Heart left ventricle (tissue), 16 donors: ENCODE results near the gene CHN1. TPM values are rescaled to one million over a fixed set of nuclear protein-coding genes. Genes with fewer than 3 reads are reported as not detected.

Source experiments
- ATAC-seq, 4 donors: fragments of 200-7000 bp; cut with Tn5 transposase; one replicate each; pipeline ENCODE4 v1.9.1; 2020 to 2022; ENCODE audit warnings: moderate library complexity in 4 of 4, mild to moderate bottlenecking in 3 of 4, moderate number of reproducible peaks in 1 of 4
- DNase-seq, 5 donors: peaks; one replicate each; pipeline ENCODE4 v3.0.0-alpha.2; 2020
- H3K27ac ChIP-seq, 12 donors: fragments of 200-600 bp; sonication (generic) in 4 of 12; one replicate each; pipeline versions ENCODE4 v1.5.0 to v1.8.0; 2016 to 2022; ENCODE audit warnings: mild to moderate bottlenecking in 2 of 12
- H3K27me3 ChIP-seq, 9 donors: fragments of 200-600 bp; sonication (generic) in 2 of 9; one replicate each; pipeline versions ENCODE4 v1.5.1 to v1.8.0; 2016 to 2022; ENCODE audit warnings: mild to moderate bottlenecking in 3 of 9
- H3K36me3 ChIP-seq, 9 donors: fragments of 200-600 bp; sonication (generic) in 2 of 9; one replicate each; pipeline versions ENCODE4 v1.5.0 to v1.8.0; 2018 to 2022; ENCODE audit warnings: mild to moderate bottlenecking in 2 of 9
- H3K4me1 ChIP-seq, 12 donors: fragments of 200-600 bp; sonication (generic) in 4 of 12; one replicate each; pipeline versions ENCODE4 v1.5.0 to v1.8.0; 2016 to 2022; ENCODE audit warnings: mild to moderate bottlenecking in 3 of 12
- H3K4me3 ChIP-seq, 12 donors: fragments of 200-600 bp; sonication (generic) in 4 of 12; one replicate each; pipeline versions ENCODE4 v1.5.0 to v1.8.0; 2017 to 2022; ENCODE audit warnings: mild to moderate bottlenecking in 9 of 12, moderate library complexity in 4 of 12
- H3K9me3 ChIP-seq, 12 donors: fragments of 200-600 bp; sonication (generic) in 4 of 12; one replicate each; pipeline versions ENCODE4 v1.5.0 to v1.8.0; 2016 to 2022; ENCODE audit warnings: mild to moderate bottlenecking in 1 of 12
- POLR2A ChIP-seq, 2 donors: fragments of 450-650 bp; IDR thresholded peaks; one replicate each; pipeline ENCODE4 v1.6.1; 2017; ENCODE audit warnings: antibody characterized with exemption in 2 of 2, mild to moderate bottlenecking in 2 of 2, moderate library complexity in 2 of 2
- WGBS, 4 donors: extraction: QIAGEN DNeasy Blood & Tissue Kit in 2 of 4; methylation state at CpG; one replicate each; pipeline versions ENCODE4 v1.1.5 to v1.1.7; 2013 to 2018; 5-methylcytosine and 5-hydroxymethylcytosine counted together
- intact Hi-C, 10 donors: fragments of 100-400 bp; cut with DNase I; formaldehyde crosslinking; loops; one replicate each; pipeline versions ENCODE4 v1.11.1 to v1.14.2; 2022
- polyA plus RNA-seq, 2 donors: library from polyadenylated mRNA; stranded (reverse); fragments of 200-250 nt; gene quantifications; one replicate each; pipeline ENCODE4 v1.2.3, GENCODE V29; 2013
- total RNA-seq, 9 donors: library from RNA; depleted of rRNA in 2 of 9; stranded (reverse); fragments of >200 nt in 2 of 9; fragmentation: NEBNext Ultra II Directional in 3 of 9; extraction: Animal tissue kit (Norgen Biotek cat#: 25700) in 3 of 9; gene quantifications; one replicate each; pipeline versions ENCODE4 v1.1.0 to v1.2.4, GENCODE V29; 2016 to 2023
- TF ChIP-seq, protein P1 (sequence below), 12 donors: fragments of 200-600 bp; sonication (generic) in 4 of 12; IDR thresholded peaks; one replicate each; pipeline versions ENCODE4 v1.5.0 to v1.8.0; 2018 to 2022; ENCODE audit warnings: antibody characterized with exemption in 12 of 12, mild to moderate bottlenecking in 5 of 12
- donor health status: ischemic (EF 13 %, LVEDD 7.1; RV severe dilation, severe dysfunction).
- donor health status: healthy with polysubstance abuse.
- donor health status: DM: no; HTN: yes; CAD: no.
- donor health status: DM: no; HTN: no; CAD: no.
- donor health status: ischemic (EF 25% LVEDD 6.9; RV normal size, moderate dysfunction).
- donor health status: ischemic (EF 25% LVEDD 5.7; RV mildly dilated, moderate dysfunction).
- donor health status: healthy.
- donor health status: DM: yes; HTN: yes; CAD: no.
- donor health status: ischemic (EF 35%, LVEDD 5.7; RV mildly dilated, moderate dysfunction).
- donor health status: nonischemic (EF 11% LVEDD 7.7; RV severe dilation, severe dysfunction).
- donor health status: DM: yes; HTN: yes; CAD: no.
- donor health status: PGD.
- donor health status: ischemic (EF 29% LVEDD 5.4; RV normal size, mild dysfunction).
- donor health status: nonischemic (EF 23%, LVEDD 6.1; RV moderate dilation, normal function).

CHN1 gene
- total and polyA plus RNA-seq, 11 donors: 6.9 to 24.3 (median 19.2) TPM

DNA sequence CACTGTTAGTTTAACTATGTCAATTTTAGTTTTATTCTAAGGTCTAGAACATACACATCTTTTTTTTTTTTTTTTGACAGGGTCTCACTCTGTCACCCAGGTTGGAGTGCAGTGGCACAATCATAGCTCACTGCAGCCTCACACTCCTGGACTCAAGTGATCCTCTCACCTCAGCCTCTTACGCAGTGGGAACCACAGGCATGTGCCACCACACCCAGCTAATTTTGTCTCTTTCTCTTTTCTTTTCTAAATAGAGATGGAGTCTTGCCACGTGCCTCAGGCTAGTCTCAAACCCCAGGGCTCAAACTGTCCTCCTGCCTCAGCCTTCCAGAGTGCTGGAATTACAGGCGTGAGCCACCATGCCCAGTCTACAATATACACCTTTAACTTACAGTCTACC lies 171.4 kb downstream of the CHN1 start:
- TF ChIP-seq, protein P1, sequence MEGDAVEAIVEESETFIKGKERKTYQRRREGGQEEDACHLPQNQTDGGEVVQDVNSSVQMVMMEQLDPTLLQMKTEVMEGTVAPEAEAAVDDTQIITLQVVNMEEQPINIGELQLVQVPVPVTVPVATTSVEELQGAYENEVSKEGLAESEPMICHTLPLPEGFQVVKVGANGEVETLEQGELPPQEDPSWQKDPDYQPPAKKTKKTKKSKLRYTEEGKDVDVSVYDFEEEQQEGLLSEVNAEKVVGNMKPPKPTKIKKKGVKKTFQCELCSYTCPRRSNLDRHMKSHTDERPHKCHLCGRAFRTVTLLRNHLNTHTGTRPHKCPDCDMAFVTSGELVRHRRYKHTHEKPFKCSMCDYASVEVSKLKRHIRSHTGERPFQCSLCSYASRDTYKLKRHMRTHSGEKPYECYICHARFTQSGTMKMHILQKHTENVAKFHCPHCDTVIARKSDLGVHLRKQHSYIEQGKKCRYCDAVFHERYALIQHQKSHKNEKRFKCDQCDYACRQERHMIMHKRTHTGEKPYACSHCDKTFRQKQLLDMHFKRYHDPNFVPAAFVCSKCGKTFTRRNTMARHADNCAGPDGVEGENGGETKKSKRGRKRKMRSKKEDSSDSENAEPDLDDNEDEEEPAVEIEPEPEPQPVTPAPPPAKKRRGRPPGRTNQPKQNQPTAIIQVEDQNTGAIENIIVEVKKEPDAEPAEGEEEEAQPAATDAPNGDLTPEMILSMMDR (IDR thresholded peaks at IDR 0.05): no peak
- TF ChIP-seq POLR2A (IDR thresholded peaks at IDR 0.05): no peak
- peaks cover 0 to 21% (median 14%) of the 10 kb centered on the region in 12 donors for H3K4me1 ChIP-seq
- intact Hi-C loops: no loop called here
- 96 to 99% (median 97%) methylated on average over 3 of the region's 3 CpGs for WGBS, 4 donors
- DNase-seq (no peak), ATAC-seq (no peak)
- no peak overlapping the region for H3K27ac ChIP-seq
- H3K27me3 ChIP-seq: no peaks in the 10 kb centered on the region
- H3K4me3 ChIP-seq: no peak overlapping the region
- H3K36me3 ChIP-seq: no peaks in the 10 kb centered on the region
- peaks cover 0 to 15% (median 0%) of the 10 kb centered on the region in 12 donors for H3K9me3 ChIP-seq

- DNase-seq: no peak
- Histone ChIP-seq H3K27me3 (no peaks in the 10 kb centered on the region), H3K9me3 (peaks cover 0 to 11% (median 0%) of the 10 kb centered on the region in 12 donors), H3K36me3 (no peaks in the 10 kb centered on the region), H3K4me1 (peaks cover 0 to 40% (median 35%) of the 10 kb centered on the region in 12 donors), H3K27ac (no peak overlapping the region), H3K4me3 (no peak overlapping the region)
- TF ChIP-seq, protein P1 (IDR thresholded peaks at IDR 0.05): no peak
- no peak for TF ChIP-seq POLR2A (IDR thresholded peaks at IDR 0.05)
- intact Hi-C loops: no loop called here
- ATAC-seq: peak in 1 of 4 donors; percentile 38
- whole genome bisulfite sequencing, 4 donors: 93 to 97% (median 96%) methylated on average over 6 of the region's 6 CpGs
Observed at GRCh38 chr2:174830561-174830960, 174.6 kb downstream of the CHN1 start.

GRCh38 chr2:174829550-174829949 lies 175.6 kb downstream of the CHN1 start:
- ATAC-seq (peak in 1 of 4 donors; percentile 34), DNase-seq (no peak)
- intact Hi-C loops: no loop called here
- H3K4me1 ChIP-seq: peaks cover 0 to 48% (median 37%) of the 10 kb centered on the region in 12 donors
- peak overlapping the region in 3 of 12 donors; percentile 2 to 50 (median 8) for H3K27ac ChIP-seq
- no peak overlapping the region for H3K4me3 ChIP-seq
- H3K9me3 ChIP-seq: peaks cover 0 to 11% (median 0%) of the 10 kb centered on the region in 12 donors
- no peaks in the 10 kb centered on the region for H3K36me3 ChIP-seq
- WGBS, 4 donors: 57 to 72% (median 66%) methylated on average over 3 of the region's 3 CpGs
- no peaks in the 10 kb centered on the region for H3K27me3 ChIP-seq
- TF ChIP-seq, protein P1 (IDR thresholded peaks at IDR 0.05): no peak
- no peak for TF ChIP-seq POLR2A (IDR thresholded peaks at IDR 0.05)

DNA sequence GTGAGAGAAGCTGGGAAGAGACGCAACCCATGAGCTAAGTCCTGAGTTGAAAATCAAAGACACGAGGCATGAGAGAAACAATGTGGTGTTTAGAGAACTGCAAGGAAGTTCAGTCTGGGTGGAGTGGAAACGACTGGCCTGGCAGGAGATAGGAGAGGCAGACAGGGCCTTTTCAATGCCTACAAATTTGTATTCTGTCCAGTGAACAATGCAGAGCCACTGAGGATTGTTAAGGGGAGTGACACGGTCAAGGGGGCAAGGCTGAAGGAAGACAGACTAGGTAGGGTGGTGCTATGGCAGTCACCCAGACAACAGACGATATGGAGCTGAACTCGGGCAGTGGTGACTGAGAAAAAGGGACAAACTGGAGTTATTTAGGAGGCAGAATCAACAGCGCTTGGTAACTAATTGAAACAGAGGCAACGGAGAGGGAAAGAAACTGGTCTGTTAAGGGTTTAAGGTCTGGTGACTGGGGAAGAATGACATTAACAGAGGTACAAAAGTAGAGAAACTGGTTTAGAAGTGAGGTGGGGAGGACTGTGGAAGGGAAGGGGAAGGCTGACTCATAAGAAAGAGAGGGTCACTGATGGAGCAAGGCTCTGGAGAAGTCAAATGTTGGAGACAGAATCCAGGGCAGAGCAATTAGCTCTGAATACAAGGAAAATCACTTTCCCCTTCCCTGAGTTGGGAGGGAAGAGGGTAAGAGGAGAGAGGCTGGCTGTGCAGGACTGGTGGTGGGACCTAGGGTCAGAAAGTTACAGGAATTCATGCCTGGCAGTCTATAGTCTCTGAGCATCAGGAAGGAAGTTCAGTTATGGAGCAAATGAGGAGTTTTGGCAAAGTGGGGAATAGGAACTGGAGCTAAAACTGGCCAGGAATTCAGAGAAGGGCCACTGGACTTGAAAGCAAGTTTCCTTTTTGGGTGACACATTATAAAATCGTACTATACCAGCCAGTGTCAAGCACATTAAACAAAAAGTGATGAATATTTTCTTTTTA lies 177.5 kb downstream of the CHN1 start:
- peaks cover 0 to 55% (median 42%) of the 10 kb centered on the region in 12 donors for H3K4me1 ChIP-seq
- no peak for TF ChIP-seq POLR2A (IDR thresholded peaks at IDR 0.05)
- TF ChIP-seq, protein P1 (IDR thresholded peaks at IDR 0.05): no peak
- 39 to 53% (median 45%) methylated on average over 9 of the region's 9 CpGs for WGBS, 4 donors
- H3K9me3 ChIP-seq: no peaks in the 10 kb centered on the region
- H3K36me3 ChIP-seq: no peaks in the 10 kb centered on the region
- H3K27ac ChIP-seq: peak overlapping the region in 11 of 12 donors; percentile 19 to 70 (median 55)
- no peaks in the 10 kb centered on the region for H3K27me3 ChIP-seq
- intact Hi-C loops: no loop called here
- H3K4me3 ChIP-seq: no peak overlapping the region
- ATAC-seq (peak in 3 of 4 donors; percentile 60 to 79 (median 78)), DNase-seq (no peak)
